BJ (cell line): ENCODE measurements around the gene ZNF70. TPM values are rescaled to one million over a fixed set of nuclear protein-coding genes. Genes with fewer than 3 reads are reported as not detected.

Experiments used
- CTCF ChIA-PET: fragments of 350-600 bp; formaldehyde crosslinking; extraction: SDS; loops from one replicate; lab custom pipeline; 2021; ENCODE audit warnings: antibody characterized with exemption, inconsistent platforms; lab: Yijun Ruan, JAX
- POLR2A ChIA-PET: fragments of 300-600 bp; sonication (Branson Sonifier 250); formaldehyde crosslinking; extraction: SDS; loops from one replicate; lab custom pipeline; 2021; ENCODE audit warnings: antibody characterized with exemption; lab: Charles Lee
- DNase-seq: peaks from one replicate; pipeline ENCODE4 v3.0.0-alpha.2; 2011; ENCODE audit warnings: low read depth
- H3K27me3 ChIP-seq: 2 replicates; pipeline ENCODE4 v1.6.0; 2011; ENCODE audit warnings: low read length; ENCODE audit not compliant: control insufficient read depth, insufficient read depth
- H3K36me3 ChIP-seq: 2 replicates; pipeline ENCODE4 v1.5.1; 2011; ENCODE audit warnings: low read length; ENCODE audit not compliant: control insufficient read depth, insufficient read depth
- H3K4me3 ChIP-seq: 2 replicates; pipeline ENCODE4 v1.5.1; 2011; ENCODE audit warnings: low read depth, mild to moderate bottlenecking, control low read depth, low read length
- polyA plus RNA-seq: library from polyadenylated mRNA; depleted of rRNA; stranded (reverse); fragments of >200 nt; gene quantifications from 2 replicates; pipeline ENCODE4 v1.2.3, GENCODE V29; 2011
- TF ChIP-seq, protein P1 (sequence below): IDR thresholded peaks from 2 replicates; pipeline ENCODE4 v1.5.1; 2011; ENCODE audit warnings: low read depth, mild to moderate bottlenecking, control low read depth, inconsistent platforms, low read length, moderate library complexity; ENCODE audit not compliant: insufficient read depth

ZNF70 gene
- polyA plus RNA-seq, 1 experiment: 1.4 TPM

DNA sequence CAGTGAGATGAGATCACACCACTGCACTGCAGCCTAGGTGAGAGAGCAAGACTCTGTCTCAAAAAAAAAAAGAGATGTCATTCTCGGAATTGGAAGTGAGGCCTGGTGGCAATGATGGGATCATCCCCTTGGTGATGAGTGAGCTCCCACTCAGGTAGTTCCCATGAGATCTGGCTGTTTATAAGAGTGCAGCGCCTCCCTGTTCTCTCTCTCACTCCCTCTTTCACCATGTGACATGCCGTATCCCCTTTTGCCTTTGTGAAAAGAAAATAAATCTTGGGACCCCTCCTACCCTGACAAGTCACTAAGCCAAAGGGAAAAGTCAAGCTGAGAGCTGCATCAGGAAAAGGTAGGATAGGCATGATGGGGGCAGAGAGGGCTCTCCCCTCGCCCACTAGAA lies 28.8 kb downstream of the ZNF70 start:
- DNase-seq: no peak
- Histone ChIP-seq H3K27me3 (no peaks in the 10 kb centered on the region), H3K4me3 (no peak overlapping the region), H3K36me3 (no peaks in the 10 kb centered on the region)
- CTCF ChIA-PET: interaction anchor here (0.8 kb wide), 1 partner anchor 132 kb away, joined by 3 read pairs; no protein-coding TSS in a partner anchor
- POLR2A ChIA-PET: interaction anchor here (0.5 kb wide), 1 partner anchor 9 kb away, joined by 3 read pairs; no protein-coding TSS in a partner anchor
- TF ChIP-seq, protein P1, sequence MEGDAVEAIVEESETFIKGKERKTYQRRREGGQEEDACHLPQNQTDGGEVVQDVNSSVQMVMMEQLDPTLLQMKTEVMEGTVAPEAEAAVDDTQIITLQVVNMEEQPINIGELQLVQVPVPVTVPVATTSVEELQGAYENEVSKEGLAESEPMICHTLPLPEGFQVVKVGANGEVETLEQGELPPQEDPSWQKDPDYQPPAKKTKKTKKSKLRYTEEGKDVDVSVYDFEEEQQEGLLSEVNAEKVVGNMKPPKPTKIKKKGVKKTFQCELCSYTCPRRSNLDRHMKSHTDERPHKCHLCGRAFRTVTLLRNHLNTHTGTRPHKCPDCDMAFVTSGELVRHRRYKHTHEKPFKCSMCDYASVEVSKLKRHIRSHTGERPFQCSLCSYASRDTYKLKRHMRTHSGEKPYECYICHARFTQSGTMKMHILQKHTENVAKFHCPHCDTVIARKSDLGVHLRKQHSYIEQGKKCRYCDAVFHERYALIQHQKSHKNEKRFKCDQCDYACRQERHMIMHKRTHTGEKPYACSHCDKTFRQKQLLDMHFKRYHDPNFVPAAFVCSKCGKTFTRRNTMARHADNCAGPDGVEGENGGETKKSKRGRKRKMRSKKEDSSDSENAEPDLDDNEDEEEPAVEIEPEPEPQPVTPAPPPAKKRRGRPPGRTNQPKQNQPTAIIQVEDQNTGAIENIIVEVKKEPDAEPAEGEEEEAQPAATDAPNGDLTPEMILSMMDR: no peak

DNA sequence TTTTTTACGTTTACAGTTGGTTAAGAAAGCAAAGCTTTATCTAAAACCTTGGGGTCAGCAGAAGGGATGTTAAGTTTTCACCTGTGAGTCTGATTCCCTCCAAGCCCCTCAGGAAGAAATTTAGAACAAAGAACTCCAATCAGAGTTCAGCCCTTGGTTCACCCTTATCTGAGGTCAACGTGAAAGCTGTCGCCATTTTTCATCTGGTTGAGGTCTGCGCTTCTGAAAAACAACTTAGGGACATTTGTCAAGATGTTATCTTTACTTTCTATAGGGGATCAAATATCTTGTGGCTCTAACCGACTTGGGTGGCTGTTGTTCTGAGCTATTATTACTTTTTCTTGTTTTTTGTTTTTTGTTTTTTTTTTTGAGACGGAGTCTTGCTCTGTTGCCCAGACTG lies 30.1 kb downstream of the ZNF70 start:
- CTCF ChIA-PET: interaction anchor here (0.6 kb wide), 1 partner anchor 1742 kb away, joined by 3 read pairs; no protein-coding TSS in a partner anchor
- Histone ChIP-seq H3K27me3 (no peaks in the 10 kb centered on the region), H3K4me3 (no peak overlapping the region), H3K36me3 (no peaks in the 10 kb centered on the region)
- POLR2A ChIA-PET: no interaction called here
- TF ChIP-seq, protein P1: no peak
- no peak for DNase-seq

DNA sequence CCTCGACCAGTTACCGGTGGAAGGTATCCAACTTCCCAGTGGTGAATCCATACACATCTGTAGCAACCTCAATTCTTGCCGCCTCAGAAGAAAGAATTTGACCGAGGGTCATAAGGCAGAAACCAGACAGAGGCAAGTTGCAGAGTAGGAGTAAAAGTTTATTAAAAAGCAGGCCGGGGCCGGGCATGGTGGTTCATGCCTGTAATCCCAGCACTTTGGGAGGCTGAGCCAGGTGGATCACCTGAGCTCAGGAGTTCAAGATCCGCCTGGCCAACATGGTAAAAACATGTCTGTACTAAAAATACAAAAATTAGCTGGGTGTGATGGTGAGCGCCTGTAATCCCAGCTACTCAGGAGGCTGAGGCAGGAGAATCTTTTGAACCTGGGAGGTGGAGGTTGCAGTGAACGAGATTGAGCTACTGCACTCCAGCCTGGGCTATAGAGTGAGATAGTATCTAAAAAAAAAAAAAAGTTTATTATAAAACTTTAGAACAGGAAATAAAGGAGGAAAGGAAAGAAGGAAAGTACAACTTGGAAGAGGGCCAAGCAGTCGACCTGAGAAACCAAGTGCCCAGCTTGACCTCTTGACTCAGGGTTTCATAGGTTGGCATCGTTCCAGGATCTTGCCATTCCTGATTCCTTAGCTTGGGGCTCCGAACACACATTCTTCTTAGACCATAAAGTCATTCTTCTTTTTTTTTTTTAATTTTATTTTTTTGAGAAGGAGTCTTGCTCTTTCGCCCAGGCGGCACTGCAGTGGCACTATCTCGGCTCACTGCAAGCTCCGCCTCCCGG lies 32.3 kb downstream of the ZNF70 start:
- POLR2A ChIA-PET: no interaction called here
- H3K4me3 ChIP-seq: no peak overlapping the region
- DNase-seq: no peak
- TF ChIP-seq, protein P1: no peak
- CTCF ChIA-PET: no interaction called here
- peaks cover 8% of the 10 kb centered on the region for H3K36me3 ChIP-seq
- no peaks in the 10 kb centered on the region for H3K27me3 ChIP-seq

DNA sequence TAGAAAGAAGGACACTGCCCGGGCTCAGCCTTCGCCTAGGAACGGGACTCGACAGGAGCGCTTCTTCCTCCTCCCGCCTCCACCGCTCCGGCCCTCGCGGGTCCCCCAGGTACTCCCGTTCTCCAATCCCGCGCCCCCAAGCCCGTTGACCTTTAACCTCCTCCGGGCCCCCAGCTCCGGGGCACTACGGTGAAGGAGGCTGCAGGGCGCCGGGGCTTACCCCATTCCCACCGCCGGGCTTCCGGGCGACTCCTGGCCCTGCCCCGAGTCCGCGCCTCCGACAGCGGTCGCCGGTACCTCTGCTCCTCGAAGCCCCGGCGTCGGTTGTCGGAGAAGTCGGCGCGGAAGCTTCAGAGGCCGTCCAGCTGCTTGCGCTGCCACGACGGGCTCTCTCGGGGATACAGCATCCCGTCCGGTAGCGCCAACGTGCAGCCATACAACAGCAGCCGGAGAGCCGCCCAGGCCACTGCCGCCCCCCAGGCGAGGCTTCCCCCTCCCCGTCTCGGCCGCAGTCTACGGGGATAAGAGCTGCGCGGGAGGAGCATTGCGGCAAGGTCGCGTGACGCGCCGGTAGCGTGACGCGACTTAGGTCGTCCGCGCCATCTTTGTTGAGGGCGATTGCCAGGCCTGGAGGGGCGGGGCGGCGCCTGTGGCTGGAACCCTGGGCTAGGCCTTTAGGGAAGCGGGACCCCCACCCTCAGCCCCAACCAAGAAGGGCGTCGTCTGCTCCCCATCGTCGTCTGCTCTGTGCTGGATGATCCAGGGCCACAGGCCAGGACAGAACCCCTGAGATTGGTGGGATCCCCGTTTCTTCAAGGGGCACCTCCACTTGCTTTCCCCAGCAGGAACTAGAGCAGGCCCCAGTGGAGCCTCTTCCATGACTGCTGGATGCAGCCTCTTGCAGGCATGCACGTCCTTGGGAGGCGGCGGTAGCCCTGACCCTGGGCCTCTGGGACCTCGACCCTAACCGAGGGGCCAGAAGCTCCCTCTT lies 33.8 kb downstream of the ZNF70 start:
- TF ChIP-seq, protein P1: no peak
- Histone ChIP-seq H3K27me3 (no peaks in the 10 kb centered on the region), H3K36me3 (peaks cover 10% of the 10 kb centered on the region), H3K4me3 (peak overlapping the region; percentile 84)
- DNase-seq: peak; percentile 19
- POLR2A ChIA-PET: interaction anchor here (0.5 kb wide), 1 partner anchor 59 kb away, joined by 5 read pairs; no protein-coding TSS in a partner anchor
- CTCF ChIA-PET: interaction anchor here (0.6 to 0.8 kb wide), 3 partner anchors 34 to 703 kb away, joined by 3 to 5 read pairs (median 4); partner anchors contain the start of genes SLC2A11 and ZNF70
